ENCODE results near the gene LRRC4C. TPM values are rescaled to one million over a fixed set of nuclear protein-coding genes. Genes with fewer than 3 reads are reported as not detected.

The LRRC4C gene
- total RNA-seq, 6 experiments from 2014 or later, result not detected

DNA sequence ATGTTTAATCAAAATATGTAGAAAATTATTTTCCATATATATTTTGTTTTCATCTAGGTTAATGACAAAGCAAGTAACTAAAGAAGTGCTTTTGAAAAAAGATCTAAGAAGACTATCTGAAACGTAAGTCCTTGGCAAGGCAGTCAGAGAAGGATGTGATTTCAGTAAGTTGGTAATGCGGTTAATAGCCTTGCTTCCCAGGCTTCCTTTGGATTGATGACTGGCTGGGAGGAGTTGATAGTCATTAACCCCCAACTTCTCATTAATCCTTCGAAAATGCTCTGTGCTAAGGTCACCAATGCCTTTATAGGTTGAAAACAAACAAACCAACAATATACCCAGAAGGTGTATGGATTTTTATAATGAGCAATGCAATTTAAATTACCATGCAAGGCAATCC lies 1326.5 kb downstream of the LRRC4C start:
- peaks cover 15% of the 10 kb centered on the region for H3K9me3 Mint-ChIP-seq
- no peaks in the 10 kb centered on the region; the same call in 1 of the 2 replicates for H3K27me3 Mint-ChIP-seq (ENCODE audit: insufficient read depth)
- TF ChIP-seq, protein P1, sequence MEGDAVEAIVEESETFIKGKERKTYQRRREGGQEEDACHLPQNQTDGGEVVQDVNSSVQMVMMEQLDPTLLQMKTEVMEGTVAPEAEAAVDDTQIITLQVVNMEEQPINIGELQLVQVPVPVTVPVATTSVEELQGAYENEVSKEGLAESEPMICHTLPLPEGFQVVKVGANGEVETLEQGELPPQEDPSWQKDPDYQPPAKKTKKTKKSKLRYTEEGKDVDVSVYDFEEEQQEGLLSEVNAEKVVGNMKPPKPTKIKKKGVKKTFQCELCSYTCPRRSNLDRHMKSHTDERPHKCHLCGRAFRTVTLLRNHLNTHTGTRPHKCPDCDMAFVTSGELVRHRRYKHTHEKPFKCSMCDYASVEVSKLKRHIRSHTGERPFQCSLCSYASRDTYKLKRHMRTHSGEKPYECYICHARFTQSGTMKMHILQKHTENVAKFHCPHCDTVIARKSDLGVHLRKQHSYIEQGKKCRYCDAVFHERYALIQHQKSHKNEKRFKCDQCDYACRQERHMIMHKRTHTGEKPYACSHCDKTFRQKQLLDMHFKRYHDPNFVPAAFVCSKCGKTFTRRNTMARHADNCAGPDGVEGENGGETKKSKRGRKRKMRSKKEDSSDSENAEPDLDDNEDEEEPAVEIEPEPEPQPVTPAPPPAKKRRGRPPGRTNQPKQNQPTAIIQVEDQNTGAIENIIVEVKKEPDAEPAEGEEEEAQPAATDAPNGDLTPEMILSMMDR (IDR thresholded peaks at IDR 0.05), result no peak
- H3K4me3 Mint-ChIP-seq, result no peak overlapping the region
- H3K4me1 Mint-ChIP-seq (ENCODE audit: low read depth), result no peaks in the 10 kb centered on the region
- H3K27ac Mint-ChIP-seq, result no peak overlapping the region
- no peak for DNase-seq
- H3K36me3 Mint-ChIP-seq (ENCODE audit: low read depth), result no peaks in the 10 kb centered on the region

DNA sequence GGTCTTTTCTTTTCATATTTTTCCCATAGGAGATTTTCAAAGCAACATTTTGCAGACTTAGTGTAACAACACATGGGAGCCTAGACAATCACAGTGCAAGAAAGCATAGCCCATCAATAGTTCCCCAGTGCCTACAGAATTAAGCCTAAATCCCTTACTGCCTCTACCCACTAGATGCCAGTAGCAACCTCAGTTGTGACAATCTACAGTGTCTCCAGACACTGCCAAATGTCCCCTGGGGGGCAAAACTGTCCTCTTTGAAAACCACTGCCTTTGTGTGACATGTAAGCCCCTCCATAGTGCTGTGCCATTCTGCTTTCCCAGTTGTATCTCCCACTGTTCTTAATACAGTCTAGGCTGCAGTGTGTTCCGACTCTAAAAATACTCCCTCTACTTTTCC lies 1329.0 kb downstream of the LRRC4C start:
- no peak for DNase-seq
- Mint-ChIP-seq H3K4me3 (no peak overlapping the region), H3K9me3 (peaks cover 15% of the 10 kb centered on the region), H3K36me3 (ENCODE audit: low read depth) (no peaks in the 10 kb centered on the region), H3K27ac (no peak overlapping the region), H3K27me3 (ENCODE audit: insufficient read depth) (no peaks in the 10 kb centered on the region; the same call in 1 of the 2 replicates), H3K4me1 (ENCODE audit: low read depth) (no peaks in the 10 kb centered on the region)
- TF ChIP-seq, protein P1 (IDR thresholded peaks at IDR 0.05), result no peak

DNA sequence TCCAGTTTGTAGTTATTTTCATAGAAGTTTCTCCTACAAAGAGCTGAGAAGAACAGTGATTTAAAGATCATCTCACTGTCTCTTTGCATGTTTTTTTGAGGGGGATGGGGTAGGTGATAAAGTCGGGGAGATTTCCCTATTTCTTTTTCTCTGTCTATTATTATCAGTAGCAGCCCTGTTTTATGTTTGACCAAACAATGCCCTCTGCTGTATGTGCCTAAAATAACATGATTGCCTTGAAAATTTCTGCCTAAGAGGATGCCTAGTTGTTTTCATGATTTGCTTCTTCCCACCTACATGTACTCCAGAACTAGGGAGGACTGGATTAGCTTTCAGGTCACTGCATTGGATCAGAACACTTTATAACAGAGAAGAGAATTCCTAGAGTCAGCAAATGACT lies 1330.2 kb downstream of the LRRC4C start:
- H3K36me3 Mint-ChIP-seq (ENCODE audit: low read depth), result no peaks in the 10 kb centered on the region
- TF ChIP-seq, protein P1 (IDR thresholded peaks at IDR 0.05), result no peak; the same call in 1 of the 2 replicates
- H3K4me1 Mint-ChIP-seq (ENCODE audit: low read depth), result no peaks in the 10 kb centered on the region
- H3K27me3 Mint-ChIP-seq (ENCODE audit: insufficient read depth), result no peaks in the 10 kb centered on the region; the same call in 1 of the 2 replicates
- H3K4me3 Mint-ChIP-seq, result no peak overlapping the region
- DNase-seq, result no peak
- H3K27ac Mint-ChIP-seq, result no peak overlapping the region
- H3K9me3 Mint-ChIP-seq, result peaks cover 15% of the 10 kb centered on the region

DNA sequence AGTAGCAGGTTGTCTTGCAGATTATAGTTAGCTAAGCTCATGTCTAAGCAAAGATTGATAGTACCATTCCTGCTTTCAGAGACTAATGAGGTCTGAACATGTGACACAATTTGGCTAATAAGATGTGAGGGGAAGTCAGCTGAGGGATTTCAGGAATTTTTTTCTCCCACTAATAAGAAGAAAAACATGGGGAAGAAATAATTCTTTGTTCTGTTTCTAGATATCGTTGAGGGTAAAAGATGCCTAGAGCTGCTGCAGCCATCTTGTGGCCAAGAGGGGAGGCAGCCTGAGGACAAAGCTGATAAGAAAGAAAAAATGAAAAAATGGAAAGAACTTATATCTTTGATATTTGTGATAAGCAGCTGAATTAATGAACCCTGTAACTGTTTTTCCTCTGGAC lies 1334.4 kb downstream of the LRRC4C start:
- Mint-ChIP-seq H3K36me3 (ENCODE audit: low read depth) (no peaks in the 10 kb centered on the region), H3K27me3 (ENCODE audit: insufficient read depth) (no peaks in the 10 kb centered on the region; the same call in 1 of the 2 replicates), H3K9me3 (peaks cover 15% of the 10 kb centered on the region; the same call in 1 of the 2 replicates), H3K27ac (no peak overlapping the region), H3K4me1 (ENCODE audit: low read depth) (no peaks in the 10 kb centered on the region), H3K4me3 (no peak overlapping the region)
- TF ChIP-seq, protein P1 (IDR thresholded peaks at IDR 0.05), result no peak
- DNase-seq, result no peak

DNA sequence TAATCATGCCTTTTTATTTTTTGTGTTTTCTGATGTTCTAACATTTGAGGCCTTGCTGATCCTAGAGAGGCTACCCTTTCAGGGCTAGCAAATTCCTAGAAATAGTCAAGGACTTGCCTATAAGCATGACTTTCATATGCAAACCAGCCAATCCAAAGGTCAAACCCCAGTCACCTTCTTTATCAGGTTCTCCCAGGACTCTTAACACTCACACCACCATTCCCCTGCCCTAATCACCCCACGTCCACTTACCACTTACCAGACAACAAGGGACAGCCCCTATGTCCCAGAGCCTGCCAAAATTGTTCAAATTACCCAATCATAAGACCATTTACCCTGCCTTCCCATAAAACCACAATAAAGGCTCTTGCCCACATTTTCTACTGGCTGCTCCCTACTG lies 1339.8 kb downstream of the LRRC4C start:
- H3K4me1 Mint-ChIP-seq (ENCODE audit: low read depth), result no peaks in the 10 kb centered on the region
- no peaks in the 10 kb centered on the region for H3K27me3 Mint-ChIP-seq (ENCODE audit: insufficient read depth)
- no peaks in the 10 kb centered on the region for H3K36me3 Mint-ChIP-seq (ENCODE audit: low read depth)
- TF ChIP-seq, protein P1 (IDR thresholded peaks at IDR 0.05), result no peak
- no peak overlapping the region for H3K27ac Mint-ChIP-seq
- H3K9me3 Mint-ChIP-seq, result peaks cover 21% of the 10 kb centered on the region
- H3K4me3 Mint-ChIP-seq, result no peak overlapping the region
- no peak for DNase-seq

DNA sequence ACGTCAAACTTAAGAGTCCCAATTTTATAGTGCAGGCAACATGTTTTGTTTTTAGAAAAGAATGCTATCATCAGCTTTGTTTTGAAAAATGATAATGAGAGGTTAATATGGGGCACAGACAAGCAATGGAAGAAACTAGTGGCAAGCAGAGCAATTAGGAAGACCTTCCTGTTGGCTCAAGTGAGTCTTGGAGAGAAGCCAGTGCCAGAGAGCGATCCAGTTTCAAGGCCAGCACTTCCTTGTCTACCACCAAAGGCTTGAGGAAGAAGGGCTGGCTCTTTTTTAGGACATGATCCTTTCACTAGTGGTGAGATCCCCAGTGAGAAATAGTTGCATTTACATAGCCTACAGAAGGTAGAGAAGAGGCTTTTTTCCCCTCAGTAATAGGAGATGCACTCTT lies 1340.7 kb downstream of the LRRC4C start:
- Mint-ChIP-seq H3K4me1 (ENCODE audit: low read depth) (no peaks in the 10 kb centered on the region), H3K4me3 (no peak overlapping the region), H3K27ac (no peak overlapping the region), H3K9me3 (peaks cover 21% of the 10 kb centered on the region), H3K27me3 (ENCODE audit: insufficient read depth) (no peaks in the 10 kb centered on the region), H3K36me3 (ENCODE audit: low read depth) (no peaks in the 10 kb centered on the region)
- no peak for DNase-seq
- TF ChIP-seq, protein P1 (IDR thresholded peaks at IDR 0.05), result no peak
